Neuron (in vitro differentiated cells): ENCODE data around the gene VHLL.

Source experiments
- H2AFZ ChIP-seq: one replicate; pipeline ENCODE4 v1.6.1; 2013; ENCODE audit warnings: low read depth, mild to moderate bottlenecking, inconsistent platforms, low read length, moderate library complexity
- H3K27me3 ChIP-seq: one replicate; pipeline ENCODE4 v1.6.1; 2013; ENCODE audit warnings: low read length; ENCODE audit not compliant: insufficient read depth
- H3K36me3 ChIP-seq: one replicate; pipeline ENCODE4 v1.6.1; 2013; ENCODE audit warnings: low read length; ENCODE audit not compliant: insufficient read depth
- H3K4me1 ChIP-seq: one replicate; pipeline ENCODE4 v1.6.1; 2013; ENCODE audit warnings: low read length; ENCODE audit not compliant: insufficient read depth
- H3K4me3 ChIP-seq: 2 replicates; pipeline ENCODE4 v1.5.1; 2013; ENCODE audit warnings: mild to moderate bottlenecking, low read length, moderate library complexity
- H3K9me3 ChIP-seq: one replicate; pipeline ENCODE4 v1.6.1; 2013; ENCODE audit warnings: low read length

VHLL gene

GRCh38 chr1:156319664-156320063 is 20.6 kb upstream of the VHLL start:
- H2AFZ ChIP-seq: no peak overlapping the region
- H3K36me3 ChIP-seq: peaks cover 88% of the 10 kb centered on the region
- H3K4me1 ChIP-seq: no peaks in the 10 kb centered on the region
- H3K4me3 ChIP-seq: no peak overlapping the region
- no peaks in the 10 kb centered on the region for H3K9me3 ChIP-seq
- no peaks in the 10 kb centered on the region for H3K27me3 ChIP-seq

GRCh38 chr1:156316909-156317308 is 17.8 kb upstream of the VHLL start:
- Histone ChIP-seq H3K27me3 (no peaks in the 10 kb centered on the region), H3K9me3 (no peaks in the 10 kb centered on the region), H3K36me3 (peaks cover 89% of the 10 kb centered on the region), H3K4me1 (no peaks in the 10 kb centered on the region), H3K4me3 (no peak overlapping the region), H2AFZ (no peak overlapping the region)

- Histone ChIP-seq H2AFZ (no peak overlapping the region), H3K9me3 (no peaks in the 10 kb centered on the region), H3K27me3 (no peaks in the 10 kb centered on the region), H3K36me3 (peaks cover 74% of the 10 kb centered on the region), H3K4me3 (no peak overlapping the region), H3K4me1 (no peaks in the 10 kb centered on the region)
Observed at GRCh38 chr1:156310962-156311361, 11.9 kb upstream of the VHLL start.

GRCh38 chr1:156308078-156308477 is 9.0 kb upstream of the VHLL start:
- H3K9me3 ChIP-seq: no peaks in the 10 kb centered on the region
- H2AFZ ChIP-seq: no peak overlapping the region
- no peak overlapping the region for H3K4me3 ChIP-seq
- peaks cover 63% of the 10 kb centered on the region for H3K36me3 ChIP-seq
- H3K4me1 ChIP-seq: no peaks in the 10 kb centered on the region
- no peaks in the 10 kb centered on the region for H3K27me3 ChIP-seq

- Histone ChIP-seq H3K27me3 (no peaks in the 10 kb centered on the region), H3K9me3 (no peaks in the 10 kb centered on the region), H3K4me3 (no peak overlapping the region), H2AFZ (no peak overlapping the region), H3K4me1 (no peaks in the 10 kb centered on the region), H3K36me3 (peaks cover 37% of the 10 kb centered on the region)
Observed at GRCh38 chr1:156305215-156305614, 6.1 kb upstream of the VHLL start.

GRCh38 chr1:156303241-156303640 is 4.1 kb upstream of the VHLL start:
- H3K27me3 ChIP-seq: no peaks in the 10 kb centered on the region
- no peak overlapping the region for H3K4me3 ChIP-seq
- no peak overlapping the region for H2AFZ ChIP-seq
- no peaks in the 10 kb centered on the region for H3K9me3 ChIP-seq
- H3K36me3 ChIP-seq: peaks cover 23% of the 10 kb centered on the region
- no peaks in the 10 kb centered on the region for H3K4me1 ChIP-seq

GRCh38 chr1:156295391-156295947 is 3.6 kb downstream of the VHLL start, which contains the start of gene GLMP:
Gene GLMP, minus strand, starts transcription at chr1:156295679. Its CDS starts 34 bp downstream, at chr1:156295645.
- Histone ChIP-seq H3K27me3 (no peaks in the 10 kb centered on the region), H3K9me3 (no peaks in the 10 kb centered on the region), H3K4me1 (peaks cover 3% of the 10 kb centered on the region), H3K4me3 (peak within 1 kb of the TSS; percentile 50), H2AFZ (peak within 1 kb of the TSS; percentile 83), H3K36me3 (no peaks in the 10 kb centered on the region)

GRCh38 chr1:156293895-156294294 is 5.2 kb downstream of the VHLL start:
- H3K27me3 ChIP-seq: no peaks in the 10 kb centered on the region
- H2AFZ ChIP-seq: no peak overlapping the region
- no peak overlapping the region for H3K4me3 ChIP-seq
- H3K4me1 ChIP-seq: peaks cover 3% of the 10 kb centered on the region
- H3K9me3 ChIP-seq: no peaks in the 10 kb centered on the region
- peaks cover under 1% of the 10 kb centered on the region for H3K36me3 ChIP-seq

- H3K27me3 ChIP-seq: no peaks in the 10 kb centered on the region
Observed at GRCh38 chr1:156293098-156293434, 6.0 kb downstream of the VHLL start.

GRCh38 chr1:156291226-156292061 is 7.7 kb downstream of the VHLL start:
- Histone ChIP-seq H2AFZ (no peak overlapping the region), H3K36me3 (peaks cover 4% of the 10 kb centered on the region), H3K9me3 (no peaks in the 10 kb centered on the region), H3K4me3 (no peak overlapping the region), H3K27me3 (no peaks in the 10 kb centered on the region), H3K4me1 (peaks cover 3% of the 10 kb centered on the region)

More at GRCh38 chr1:156293098-156293434, 6.0 kb downstream of the VHLL start:
- peaks cover 3% of the 10 kb centered on the region for H3K4me1 ChIP-seq
- peaks cover 4% of the 10 kb centered on the region for H3K36me3 ChIP-seq
- H2AFZ ChIP-seq: no peak overlapping the region
- H3K9me3 ChIP-seq: no peaks in the 10 kb centered on the region
- no peak overlapping the region for H3K4me3 ChIP-seq

- H3K27me3 ChIP-seq: no peaks in the 10 kb centered on the region
- H3K4me1 ChIP-seq: no peaks in the 10 kb centered on the region
- no peaks in the 10 kb centered on the region for H3K9me3 ChIP-seq
- H2AFZ ChIP-seq: no peak overlapping the region
- H3K4me3 ChIP-seq: no peak overlapping the region
- peaks cover 4% of the 10 kb centered on the region for H3K36me3 ChIP-seq
Observed at GRCh38 chr1:156289857-156290256, 9.2 kb downstream of the VHLL start.

- peaks cover 13% of the 10 kb centered on the region for H3K4me1 ChIP-seq
- H3K4me3 ChIP-seq: no peak overlapping the region
- H3K9me3 ChIP-seq: no peaks in the 10 kb centered on the region
- peaks cover 4% of the 10 kb centered on the region for H3K36me3 ChIP-seq
- H3K27me3 ChIP-seq: no peaks in the 10 kb centered on the region
- H2AFZ ChIP-seq: no peak overlapping the region
Observed at GRCh38 chr1:156286061-156286460, 13.0 kb downstream of the VHLL start.

GRCh38 chr1:156285437-156285836 is 13.7 kb downstream of the VHLL start:
- H2AFZ ChIP-seq: no peak overlapping the region
- no peaks in the 10 kb centered on the region for H3K27me3 ChIP-seq
- H3K36me3 ChIP-seq: peaks cover 4% of the 10 kb centered on the region
- H3K4me1 ChIP-seq: peaks cover 16% of the 10 kb centered on the region
- no peaks in the 10 kb centered on the region for H3K9me3 ChIP-seq
- H3K4me3 ChIP-seq: no peak overlapping the region
